HepG2 (cell line): ENCODE data around the gene TYMP. TPM values are rescaled to one million over a fixed set of nuclear protein-coding genes. Genes with fewer than 3 reads are reported as not detected.

ENCODE experiments used
- ATAC-seq: fragments of 200-7000 bp; cut with Tn5 transposase; 3 replicates; pipeline ENCODE4 v1.9.1; 2020; ENCODE audit warnings: mild to moderate bottlenecking, moderate library complexity
- BruUV-seq: library from RNA; stranded (reverse); fragments of 400-500 nt; replicated peaks from 2 replicates; lab custom pipeline; 2021; lab: Mats Ljungman, UMichigan
- CTCF ChIA-PET: fragments of 300-600 bp; formaldehyde crosslinking; extraction: SDS; loops from one replicate; lab custom pipeline; 2021; ENCODE audit warnings: low total read pairs, inconsistent platforms, low intra/inter-chr PET ratio; lab: Yijun Ruan, JAX
- POLR2A ChIA-PET: fragments of 350-600 bp; sonication (Branson Sonifier 250); formaldehyde crosslinking; loops from one replicate; lab custom pipeline; 2020; ENCODE audit warnings: antibody characterized with exemption, inconsistent platforms; lab: Yijun Ruan, JAX
- DNase-seq: peaks from one replicate; pipeline ENCODE4 v3.0.0-alpha.2; 2015; ENCODE audit warnings: low spot score
- FAIRE-seq: peaks from 3 replicates; lab custom pipeline; 2011; peaks lifted over from hg19 to GRCh38; lab: Jason Lieb, UNC
- H2AFZ ChIP-seq: one replicate; pipeline ENCODE4 v1.6.1; 2011; ENCODE audit warnings: low read length, inconsistent platforms
- H3K27ac ChIP-seq: fragments of 300-600 bp; 3 replicates; pipeline ENCODE4 v1.8.0; 2011; ENCODE audit warnings: mixed run types, mild to moderate bottlenecking, mixed read lengths, low read length, inconsistent platforms; ENCODE audit not compliant: insufficient read depth; ENCODE audit errors: extremely low read length
- H3K27me3 ChIP-seq, 2 experiments: fragments of 200-600 bp in 1 of 2; 2 replicates in 1 of 2; 3 replicates in 1 of 2; pipeline versions ENCODE4 v1.6.0 to v1.8.0; 2011; ENCODE audit warnings: low read length in 2 of 2, mild to moderate bottlenecking in 2 of 2, moderate library complexity in 2 of 2, inconsistent platforms in 1 of 2; ENCODE audit not compliant: insufficient read depth in 2 of 2, control insufficient read depth in 1 of 2
- H3K36me3 ChIP-seq, 2 experiments: fragments of 200-600 bp in 1 of 2; replicated peaks in 1 of 2; 2 replicates in 1 of 2; 3 replicates in 1 of 2; pipeline versions ENCODE4 v1.5.1 to v1.8.0; 2011; ENCODE audit warnings: low read length in 2 of 2, inconsistent platforms in 1 of 2; ENCODE audit not compliant: insufficient read depth in 2 of 2, control insufficient read depth in 1 of 2
- H3K4me1 ChIP-seq: 2 replicates; pipeline ENCODE4 v1.5.1; 2012; ENCODE audit warnings: low read length, inconsistent platforms; ENCODE audit not compliant: insufficient read depth
- H3K4me2 ChIP-seq: 2 replicates; pipeline ENCODE4 v1.6.0; 2011; ENCODE audit warnings: low read depth, low read length, inconsistent platforms
- H3K4me3 ChIP-seq, 3 experiments: fragments of 200-600 bp in 1 of 3; sonication (generic), shearing (Covaris generic) in 1 of 3; replicated peaks in 1 of 3; 2 replicates each; pipeline ENCODE4 v1.5.1; 2011 to 2016; ENCODE audit warnings: low read length in 3 of 3, inconsistent platforms in 2 of 3, low read depth in 2 of 3, mild to moderate bottlenecking in 2 of 3, control low read depth in 1 of 3, mixed read lengths in 1 of 3; ENCODE audit not compliant: insufficient read depth in 1 of 3
- H3K79me2 ChIP-seq: one replicate; pipeline ENCODE4 v1.6.1; 2011; ENCODE audit warnings: low read length, inconsistent platforms; ENCODE audit not compliant: insufficient read depth
- H3K9ac ChIP-seq: 2 replicates; pipeline ENCODE4 v1.6.0; 2011; ENCODE audit warnings: mild to moderate bottlenecking, low read depth, low read length, inconsistent platforms; ENCODE audit not compliant: insufficient read depth
- H3K9me3 ChIP-seq: 2 replicates; pipeline ENCODE4 v1.5.1; 2012; ENCODE audit warnings: mild to moderate bottlenecking, low read length
- H4K20me1 ChIP-seq: 2 replicates; pipeline ENCODE4 v1.6.0; 2011; ENCODE audit warnings: inconsistent platforms, mild to moderate bottlenecking, low read length, moderate library complexity; ENCODE audit not compliant: insufficient read depth
- KAT7 ChIP-seq: IDR thresholded peaks from 2 replicates; pipeline ENCODE4 v1.6.1; 2018; ENCODE audit warnings: borderline replicate concordance, missing compliant biosample characterization
- PBX2 ChIP-seq: IDR thresholded peaks from 2 replicates; pipeline ENCODE4 v1.6.1; 2016; ENCODE audit warnings: control low read depth
- PITX1 ChIP-seq: sonication (generic); formaldehyde crosslinking; IDR thresholded peaks from 2 replicates; pipeline ENCODE4 v1.5.1; 2020; ENCODE audit warnings: mild to moderate bottlenecking, missing genetic modification reagents
- POGZ ChIP-seq: sonication (generic); formaldehyde crosslinking; IDR thresholded peaks from 2 replicates; pipeline ENCODE4 v1.4.0; 2020; ENCODE audit warnings: mild to moderate bottlenecking, missing genetic modification reagents
- RFX3 ChIP-seq: IDR thresholded peaks from 2 replicates; pipeline ENCODE4 v1.6.1; 2016; ENCODE audit warnings: missing biosample characterization, missing genetic modification reagents
- SAFB2 ChIP-seq: sonication (generic); formaldehyde crosslinking; IDR thresholded peaks from 2 replicates; pipeline ENCODE4 v1.5.1; 2020; ENCODE audit warnings: missing genetic modification reagents, low read depth, mild to moderate bottlenecking, borderline replicate concordance
- ZBTB42 ChIP-seq: sonication (generic); formaldehyde crosslinking; IDR thresholded peaks from 2 replicates; pipeline ENCODE4 v1.5.0; 2020; ENCODE audit warnings: mild to moderate bottlenecking, missing genetic modification reagents
- ZFP1 ChIP-seq: IDR thresholded peaks from 2 replicates; pipeline ENCODE4 v1.6.1; 2016
- ZNF530 ChIP-seq: sonication (generic); formaldehyde crosslinking; IDR thresholded peaks from 2 replicates; pipeline ENCODE4 v1.5.0; 2020; ENCODE audit warnings: low read depth, mild to moderate bottlenecking, missing genetic modification reagents
- ZXDC ChIP-seq: sonication (generic); formaldehyde crosslinking; IDR thresholded peaks from 2 replicates; pipeline ENCODE4 v1.5.0; 2020; ENCODE audit warnings: mild to moderate bottlenecking, missing genetic modification reagents
- WGBS: methylation state at CpG from one replicate; pipeline ENCODE4 v1.1.6; 2017; ENCODE audit warnings: low lambda C conversion rate; 5-methylcytosine and 5-hydroxymethylcytosine counted together
- in situ Hi-C: cut with HindIII; loops from 2 replicates; pipeline ENCODE4 v1.10.0; 2017; ENCODE audit warnings: low pct_unique_long_range_greater_than_20kb; ENCODE audit not compliant: extremely low pct_ligation_motif_present
- intact Hi-C: fragments of 100-400 bp; cut with micrococcal nuclease; formaldehyde crosslinking; loops from one replicate; pipeline ENCODE4 v1.10.0; 2022; ENCODE audit not compliant: unreplicated experiment
- polyA plus RNA-seq, 8 experiments: library from polyadenylated mRNA; depleted of rRNA in 3 of 8; stranded (reverse) in 7 of 8; unstranded in 1 of 8; fragments of >200 nt; fragmentation: Illumina TruSeq in 4 of 8; extraction: Trizol in 4 of 8; gene quantifications; 2 replicates each; pipeline versions ENCODE4 v1.2.1 to v1.2.3, GENCODE V29; 2011 to 2016; ENCODE audit warnings: low read depth in 4 of 8, missing spikeins in 1 of 8, mixed read lengths in 1 of 8; ENCODE audit not compliant: insufficient read depth in 1 of 8
- total RNA-seq, 5 experiments: library from RNA; depleted of rRNA; stranded (reverse); fragments of >200 nt; fragmentation: Illumina TruSeq; extraction: Trizol; gene quantifications; 2 replicates each; pipeline ENCODE4 v1.2.3, GENCODE V29; 2016; ENCODE audit warnings: low read depth in 1 of 5
- TF ChIP-seq, protein P1 (sequence below): sonication (generic); formaldehyde crosslinking; conservative IDR thresholded peaks from 2 replicates; pipeline ENCODE4 v1.4.0; 2020; ENCODE audit warnings: missing genetic modification reagents
- TF ChIP-seq, protein P2 (sequence below): sonication (generic); formaldehyde crosslinking; IDR thresholded peaks from 2 replicates; pipeline ENCODE4 v1.4.0; 2020; ENCODE audit warnings: missing genetic modification reagents, low read depth, mild to moderate bottlenecking, borderline replicate concordance

TYMP gene
- total and polyA plus RNA-seq, 2 of the 13 experiments (the other 11 are each of a cell fraction or from before 2014, with no cell fraction given), result 3.9 to 4.3 TPM

GRCh38 chr22:50505276-50505775 lies 24.5 kb downstream of the TYMP start:
- Histone ChIP-seq H3K4me3 (no peak overlapping the region), H3K4me2 (no peak overlapping the region), H3K9ac (no peak overlapping the region), H3K79me2 (peaks cover 28% of the 10 kb centered on the region), H3K36me3 (peaks cover 2 to 10% of the 10 kb centered on the region in 2 experiments; a peak in 1 of 5 replicates), H3K27me3 (no peaks in the 10 kb centered on the region; a peak in 1 of 5 replicates), H4K20me1 (no peaks in the 10 kb centered on the region), H3K4me1 (peaks cover 19% of the 10 kb centered on the region), H3K27ac (no peak overlapping the region), H2AFZ (no peak overlapping the region), H3K9me3 (no peaks in the 10 kb centered on the region)
- intact Hi-C loops, result no loop called here
- no peak for ATAC-seq
- DNase-seq, result no peak
- FAIRE-seq, result no peak
- no TSS peak for BruUV-seq
- 100% methylated on average over 7 of the region's 14 CpGs for WGBS
- in situ Hi-C loops, result no loop called here
- ChIA-PET CTCF (no interaction called here), POLR2A (no interaction called here)
- TF ChIP-seq, protein P1, sequence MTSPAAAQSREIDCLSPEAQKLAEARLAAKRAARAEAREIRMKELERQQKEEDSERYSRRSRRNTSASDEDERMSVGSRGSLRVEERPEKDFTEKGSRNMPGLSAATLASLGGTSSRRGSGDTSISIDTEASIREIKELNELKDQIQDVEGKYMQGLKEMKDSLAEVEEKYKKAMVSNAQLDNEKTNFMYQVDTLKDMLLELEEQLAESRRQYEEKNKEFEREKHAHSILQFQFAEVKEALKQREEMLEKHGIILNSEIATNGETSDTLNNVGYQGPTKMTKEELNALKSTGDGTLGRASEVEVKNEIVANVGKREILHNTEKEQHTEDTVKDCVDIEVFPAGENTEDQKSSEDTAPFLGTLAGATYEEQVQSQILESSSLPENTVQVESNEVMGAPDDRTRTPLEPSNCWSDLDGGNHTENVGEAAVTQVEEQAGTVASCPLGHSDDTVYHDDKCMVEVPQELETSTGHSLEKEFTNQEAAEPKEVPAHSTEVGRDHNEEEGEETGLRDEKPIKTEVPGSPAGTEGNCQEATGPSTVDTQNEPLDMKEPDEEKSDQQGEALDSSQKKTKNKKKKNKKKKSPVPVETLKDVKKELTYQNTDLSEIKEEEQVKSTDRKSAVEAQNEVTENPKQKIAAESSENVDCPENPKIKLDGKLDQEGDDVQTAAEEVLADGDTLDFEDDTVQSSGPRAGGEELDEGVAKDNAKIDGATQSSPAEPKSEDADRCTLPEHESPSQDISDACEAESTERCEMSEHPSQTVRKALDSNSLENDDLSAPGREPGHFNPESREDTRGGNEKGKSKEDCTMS (CRISPR knock-in tag), result no peak
- TF ChIP-seq, protein P2, sequence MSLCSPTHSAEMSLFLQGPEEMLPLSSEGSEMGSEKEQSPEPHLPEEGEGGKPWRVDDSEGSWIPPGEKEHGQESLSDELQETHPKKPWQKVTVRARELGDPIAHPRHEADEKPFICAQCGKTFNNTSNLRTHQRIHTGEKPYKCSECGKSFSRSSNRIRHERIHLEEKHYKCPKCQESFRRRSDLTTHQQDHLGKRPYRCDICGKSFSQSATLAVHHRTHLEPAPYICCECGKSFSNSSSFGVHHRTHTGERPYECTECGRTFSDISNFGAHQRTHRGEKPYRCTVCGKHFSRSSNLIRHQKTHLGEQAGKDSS (CRISPR knock-in tag), result no peak
- TF ChIP-seq KAT7 (CRISPR knock-in tag) (no peak), RFX3 (CRISPR knock-in tag) (no peak), ZNF530 (no peak), ZXDC (CRISPR knock-in tag) (no peak), ZFP1 (CRISPR knock-in tag) (no peak), PBX2 (CRISPR knock-in tag) (no peak), ZBTB42 (CRISPR knock-in tag) (no peak), PITX1 (no peak), POGZ (CRISPR knock-in tag) (no peak), SAFB2 (CRISPR knock-in tag) (no peak)
